NCI-H345 (cell line): ENCODE results near the gene CCNY.
A peak's percentile ranks its signal among the peaks of the same experiment; 100 is the strongest.

Experiments used
- DNase-seq: peaks from one replicate; lab custom pipeline; 2025; lab: John Stamatoyannopoulos, UW

The CCNY gene

GRCh38 chr10:35452847-35453246, 116.5 kb downstream of the CCNY start:
- DNase-seq: no peak

- DNase-seq: no peak
Observed at GRCh38 chr10:35453855-35454532, 117.7 kb downstream of the CCNY start.

- no peak for DNase-seq
Observed at GRCh38 chr10:35456153-35456720, 119.9 kb downstream of the CCNY start.

- DNase-seq: no peak
Observed at GRCh38 chr10:35456784-35457183, 120.5 kb downstream of the CCNY start.

GRCh38 chr10:35458500-35459448, 122.5 kb downstream of the CCNY start:
- no peak for DNase-seq

- DNase-seq: no peak
Observed at GRCh38 chr10:35459449-35459847, 123.1 kb downstream of the CCNY start.

- DNase-seq: no peak
Observed at GRCh38 chr10:35460852-35461460, 124.6 kb downstream of the CCNY start.

GRCh38 chr10:35462491-35462934, 126.2 kb downstream of the CCNY start:
- peak; percentile 49 for DNase-seq

GRCh38 chr10:35463105-35463867, 127.0 kb downstream of the CCNY start:
- DNase-seq: no peak

- no peak for DNase-seq
Observed at GRCh38 chr10:35463878-35464277, 127.6 kb downstream of the CCNY start.

- no peak for DNase-seq
Observed at GRCh38 chr10:35464825-35465456, 128.6 kb downstream of the CCNY start.

- DNase-seq: no peak
Observed at GRCh38 chr10:35465673-35466072, 129.4 kb downstream of the CCNY start.

GRCh38 chr10:35466170-35466569, 129.9 kb downstream of the CCNY start:
- no peak for DNase-seq

GRCh38 chr10:35466661-35467060, 130.4 kb downstream of the CCNY start:
- no peak for DNase-seq

GRCh38 chr10:35467186-35467585, 130.9 kb downstream of the CCNY start:
- no peak for DNase-seq

- no peak for DNase-seq
Observed at GRCh38 chr10:35470248-35470924, 134.1 kb downstream of the CCNY start.

- DNase-seq: no peak
Observed at GRCh38 chr10:35470925-35471315, 134.6 kb downstream of the CCNY start.

GRCh38 chr10:35471435-35471834, 135.1 kb downstream of the CCNY start:
- DNase-seq: no peak

- no peak for DNase-seq
Observed at GRCh38 chr10:35480142-35480541, 143.8 kb downstream of the CCNY start.

GRCh38 chr10:35481413-35481812, 145.1 kb downstream of the CCNY start:
- DNase-seq: no peak
